Kasumi-1 (cell line): Measurements from ENCODE around the gene HDLBP.
"Not testable (repeated sequence)": the region's sequence is repeated elsewhere in the genome, so short reads cannot be mapped to it uniquely, and the experiment has no call there.

ENCODE experiments used
- DNase-seq, 2 experiments: peaks; one replicate each; lab custom pipeline; 2025; lab: John Stamatoyannopoulos, UW

The HDLBP gene

GRCh38 chr2:241339839-241340630 lies 24.6 kb upstream of the HDLBP start:
- no peak for DNase-seq

GRCh38 chr2:241334813-241335212 lies 19.3 kb upstream of the HDLBP start:
- no peak for DNase-seq

- DNase-seq, result no peak
Observed at GRCh38 chr2:241330616-241330981, 15.1 kb upstream of the HDLBP start.

GRCh38 chr2:241329669-241330615 lies 14.5 kb upstream of the HDLBP start:
- no peak for DNase-seq

GRCh38 chr2:241325257-241325656 lies 9.8 kb upstream of the HDLBP start:
- no peak for DNase-seq

GRCh38 chr2:241324775-241325174 lies 9.3 kb upstream of the HDLBP start:
- peak; percentile 17 to 24 for DNase-seq

GRCh38 chr2:241323778-241324177 lies 8.3 kb upstream of the HDLBP start:
- DNase-seq, result peak in 1 of 2 experiments; percentile 2

GRCh38 chr2:241321886-241322285 lies 6.4 kb upstream of the HDLBP start:
- DNase-seq, result no peak

GRCh38 chr2:241321033-241321432 lies 5.6 kb upstream of the HDLBP start:
- DNase-seq, result no peak

- no peak for DNase-seq
Observed at GRCh38 chr2:241320394-241320793, 4.9 kb upstream of the HDLBP start.

GRCh38 chr2:241318830-241319229 lies 3.4 kb upstream of the HDLBP start:
- not testable (repeated sequence) for DNase-seq

GRCh38 chr2:241317391-241317790 lies 1.9 kb upstream of the HDLBP start:
- DNase-seq, result no peak

- no peak for DNase-seq
Observed at GRCh38 chr2:241316825-241317224, 1.4 kb upstream of the HDLBP start.

- DNase-seq, result peak in 1 of 2 experiments; percentile 4
Observed at GRCh38 chr2:241315879-241316631, 583 bp upstream of the HDLBP start, which contains the start of gene SEPTIN2. TSS of gene SEPTIN2 (plus strand) at chr2:241315925. CDS start at chr2:241324233, 8,308 bp downstream.

- peak; percentile 5 to 21 for DNase-seq
Observed at GRCh38 chr2:241314226-241315092, 1.0 kb downstream of the HDLBP start.

GRCh38 chr2:241313543-241314095 lies 1.9 kb downstream of the HDLBP start:
- no peak for DNase-seq

- DNase-seq, result no peak
Observed at GRCh38 chr2:241312082-241312481, 3.4 kb downstream of the HDLBP start.

GRCh38 chr2:241310917-241311566 lies 4.4 kb downstream of the HDLBP start:
- DNase-seq, result no peak

GRCh38 chr2:241309684-241310117 lies 5.8 kb downstream of the HDLBP start:
- peak; percentile 77 to 83 for DNase-seq

- DNase-seq, result no peak
Observed at GRCh38 chr2:241308832-241309500, 6.5 kb downstream of the HDLBP start.
